Keratinocyte (primary cell): Measurements from ENCODE around the gene METTL27. TPM values are rescaled to one million over a fixed set of nuclear protein-coding genes. Genes with fewer than 3 reads are reported as not detected.
"Not testable (repeated sequence)": the region's sequence is repeated elsewhere in the genome, so short reads cannot be mapped to it uniquely, and the experiment has no call there.

Experiments
- DNase-seq: peaks from one replicate; pipeline ENCODE4 v3.0.0-alpha.2; 2011; ENCODE audit warnings: low read depth, missing footprints, low spot score
- FAIRE-seq: peaks from 2 replicates; lab custom pipeline; 2011; peaks lifted over from hg19 to GRCh38; lab: Jason Lieb, UNC
- H2AFZ ChIP-seq: 2 replicates; pipeline ENCODE4 v1.6.0; 2012; ENCODE audit warnings: low read length, control low read depth, inconsistent platforms; ENCODE audit not compliant: control insufficient read depth
- H3K27ac ChIP-seq: 2 replicates; pipeline ENCODE4 v1.5.1; 2011; ENCODE audit warnings: low read length; ENCODE audit not compliant: control insufficient read depth, insufficient read depth
- H3K27me3 ChIP-seq: 3 replicates; pipeline ENCODE4 v1.6.0; 2011; ENCODE audit warnings: low read length; ENCODE audit not compliant: control insufficient read depth, insufficient read depth; ENCODE audit errors: extremely low read depth
- H3K36me3 ChIP-seq, 2 experiments: 2 replicates in 1 of 2; 3 replicates in 1 of 2; pipeline ENCODE4 v1.5.1; 2011; ENCODE audit warnings: low read length in 2 of 2, mild to moderate bottlenecking in 1 of 2; ENCODE audit not compliant: control insufficient read depth in 2 of 2, insufficient read depth in 2 of 2; ENCODE audit errors: extremely low read depth in 1 of 2
- H3K4me1 ChIP-seq: 3 replicates; pipeline ENCODE4 v1.5.1; 2011; ENCODE audit warnings: low read length; ENCODE audit not compliant: control insufficient read depth, insufficient read depth; ENCODE audit errors: extremely low read depth
- H3K4me2 ChIP-seq: 3 replicates; pipeline ENCODE4 v1.6.0; 2011; ENCODE audit warnings: low read depth, low read length; ENCODE audit not compliant: control insufficient read depth, insufficient read depth; ENCODE audit errors: extremely low read depth
- H3K4me3 ChIP-seq, 3 experiments: fragments of 200-600 bp in 1 of 3; sonication (generic) in 1 of 3; 2 replicates in 2 of 3; 3 replicates in 1 of 3; pipeline ENCODE4 v1.5.1; 2011 to 2016; ENCODE audit warnings: low read length in 3 of 3, mild to moderate bottlenecking in 3 of 3, control low read depth in 2 of 3, inconsistent platforms in 1 of 3, low read depth in 1 of 3, mixed read lengths in 1 of 3, mixed run types in 1 of 3, moderate library complexity in 1 of 3; ENCODE audit not compliant: control insufficient read depth in 2 of 3, insufficient read depth in 2 of 3; ENCODE audit errors: extremely low read depth in 1 of 3
- H3K79me2 ChIP-seq: 2 replicates; pipeline ENCODE4 v1.6.0; 2012; ENCODE audit warnings: low read length; ENCODE audit not compliant: control insufficient read depth, insufficient read depth
- H3K9ac ChIP-seq: 3 replicates; pipeline ENCODE4 v1.6.0; 2011; ENCODE audit warnings: low read length; ENCODE audit not compliant: control insufficient read depth, insufficient read depth; ENCODE audit errors: extremely low read depth
- H3K9me1 ChIP-seq: 3 replicates; pipeline ENCODE4 v1.6.0; 2011; ENCODE audit warnings: low read length; ENCODE audit not compliant: control insufficient read depth, insufficient read depth; ENCODE audit errors: extremely low read depth
- H3K9me3 ChIP-seq: 2 replicates; pipeline ENCODE4 v1.5.1; 2012; ENCODE audit warnings: low read depth, low read length; ENCODE audit not compliant: control insufficient read depth
- H4K20me1 ChIP-seq: 3 replicates; pipeline ENCODE4 v1.6.0; 2011; ENCODE audit warnings: low read length; ENCODE audit not compliant: control insufficient read depth, insufficient read depth; ENCODE audit errors: extremely low read depth
- CTCF ChIP-seq, 3 experiments: IDR thresholded peaks in 1 of 3; conservative IDR thresholded peaks in 1 of 3; optimal IDR thresholded peaks in 1 of 3; 2 replicates in 2 of 3; 3 replicates in 1 of 3; pipeline versions ENCODE3 to v1.5.1; 2011; ENCODE audit warnings: low read length in 3 of 3, mild to moderate bottlenecking in 3 of 3, moderate library complexity in 2 of 3, control low read depth in 1 of 3, inconsistent platforms in 1 of 3; ENCODE audit not compliant: insufficient read depth in 2 of 3; ENCODE audit errors: extremely low read depth in 1 of 3
- EZH2 ChIP-seq: IDR thresholded peaks from one replicate; pipeline ENCODE4 v1.6.1; 2012; ENCODE audit warnings: inconsistent platforms, mild to moderate bottlenecking, low read length, moderate library complexity
- dilution Hi-C: fragments of 300-500 bp; cut with MboI; formaldehyde crosslinking; loops from one replicate; pipeline ENCODE4 v1.7.0; 2020; ENCODE audit warnings: low sequenced_read_pairs; ENCODE audit not compliant: extremely low pct_ligation_motif_present
- polyA plus RNA-seq, 5 experiments: library from polyadenylated mRNA; depleted of rRNA in 3 of 5; stranded (reverse) in 3 of 5; stranded (forward) in 1 of 5; unstranded in 1 of 5; fragments of >200 nt; gene quantifications; 1 replicate in 1 of 5; 2 replicates in 3 of 5; 3 replicates in 1 of 5; pipeline versions ENCODE4 v1.2.1 to v1.2.3, GENCODE V29; 2011 to 2012; ENCODE audit warnings: missing spikeins in 2 of 5, low read depth in 1 of 5, low replicate concordance in 1 of 5

METTL27 gene
- polyA plus RNA-seq, 1 donor (not counting 4 experiments of a cell fraction or from before 2014, with no cell fraction given), result 0.90 TPM

DNA sequence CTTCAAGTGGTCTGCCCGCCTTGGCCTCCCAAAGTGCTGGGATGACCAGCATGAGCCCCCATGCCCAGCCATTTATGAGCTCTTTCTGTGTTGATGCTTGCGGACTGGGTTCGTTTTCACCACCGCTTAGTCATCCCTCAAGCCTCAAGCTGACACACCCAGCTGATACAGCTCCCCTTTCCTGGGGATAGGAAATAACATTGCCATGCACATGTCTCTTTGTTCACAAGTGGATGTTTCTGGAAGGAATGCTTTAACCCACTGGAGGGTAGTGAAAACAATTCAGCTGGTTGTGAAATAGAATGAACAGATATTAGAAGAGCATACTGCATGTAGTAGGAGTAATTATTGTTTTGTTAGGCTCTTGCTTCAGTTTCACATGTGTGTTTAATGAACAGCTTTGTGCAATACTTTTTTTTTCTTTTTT, 8.5 kb upstream of the METTL27 start:
- FAIRE-seq, result peak; percentile 84
- H3K4me1 ChIP-seq, result peaks cover 47% of the 10 kb centered on the region
- peak; percentile 78 for DNase-seq

GRCh38 chr7:73847941-73848723, 5.8 kb upstream of the METTL27 start:
- Histone ChIP-seq H3K9me1 (no peaks in the 10 kb centered on the region), H3K27ac (peak overlapping the region; percentile 66), H3K4me1 (peaks cover 58% of the 10 kb centered on the region), H3K9ac (peak overlapping the region; percentile 5), H4K20me1 (no peaks in the 10 kb centered on the region), H3K9me3 (no peaks in the 10 kb centered on the region), H3K27me3 (no peaks in the 10 kb centered on the region), H3K4me2 (peak overlapping the region; percentile 0), H3K4me3 (no peak overlapping the region), H3K79me2 (no peaks in the 10 kb centered on the region), H3K36me3 (no peaks in the 10 kb centered on the region), H2AFZ (no peak overlapping the region)
- FAIRE-seq (no peak), DNase-seq (no peak)
- dilution Hi-C loops, result no loop called here
- TF ChIP-seq CTCF (optimal IDR thresholded peaks at IDR 0.05 in 1 of 3, IDR thresholded peaks at IDR 0.05 in 1 of 3, conservative IDR thresholded peaks at IDR 0.05 in 1 of 3; ENCODE audit: extremely low read depth in 1 of 3, insufficient read depth in 2 of 3, low read length in 3 of 3) (no peak), EZH2 (no peak)

More for the DNA sequence above, 8.5 kb upstream of the METTL27 start:
- Histone ChIP-seq H4K20me1 (no peaks in the 10 kb centered on the region), H3K36me3 (no peaks in the 10 kb centered on the region), H2AFZ (no peak overlapping the region), H3K9me1 (no peaks in the 10 kb centered on the region), H3K27ac (peak overlapping the region; percentile 98), H3K4me2 (peak overlapping the region; percentile 67), H3K27me3 (no peaks in the 10 kb centered on the region), H3K9me3 (no peaks in the 10 kb centered on the region), H3K79me2 (no peaks in the 10 kb centered on the region), H3K4me3 (peak overlapping the region in 1 of 3 experiments; percentile 4), H3K9ac (peak overlapping the region; percentile 88)
- no peak for TF ChIP-seq EZH2
- TF ChIP-seq CTCF (optimal IDR thresholded peaks at IDR 0.05 in 1 of 3, IDR thresholded peaks at IDR 0.05 in 1 of 3, conservative IDR thresholded peaks at IDR 0.05 in 1 of 3; ENCODE audit: extremely low read depth in 1 of 3, insufficient read depth in 2 of 3, low read length in 3 of 3), result no peak
- dilution Hi-C loops, result loop anchor here (25.0 kb wide), 1 partner anchor 112 kb away; no protein-coding TSS in a partner anchor

DNA sequence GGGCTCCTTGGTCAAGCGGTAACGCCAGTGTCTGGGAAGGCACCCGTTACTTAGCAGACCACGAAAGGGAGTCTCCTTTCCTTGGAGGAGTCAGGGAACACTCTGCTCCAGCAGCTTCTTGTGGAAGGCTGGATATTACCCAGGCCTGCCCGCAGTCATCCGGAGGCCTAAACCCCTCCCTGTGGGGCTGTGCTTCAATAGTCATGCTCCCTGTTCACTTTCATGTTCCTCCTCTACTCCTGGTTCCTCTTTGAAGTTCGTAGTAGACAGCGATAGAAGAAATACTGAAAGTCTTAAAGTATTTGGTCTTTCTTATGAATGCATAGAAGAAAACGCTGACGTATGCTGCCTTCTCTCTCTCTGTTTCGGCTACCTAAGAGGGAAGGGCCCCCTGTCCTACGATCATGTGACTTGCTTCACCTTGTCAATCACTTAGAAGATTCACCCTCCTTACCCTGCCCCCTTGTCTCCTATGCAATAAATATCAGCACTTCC, 3.4 kb upstream of the METTL27 start:
- H3K9ac ChIP-seq, FAIRE-seq, H3K36me3 ChIP-seq, H3K79me2 ChIP-seq, dilution Hi-C loops, H3K9me3 ChIP-seq, H3K27me3 ChIP-seq, H4K20me1 ChIP-seq, H3K4me3 ChIP-seq, H3K9me1 ChIP-seq, DNase-seq, H3K4me2 ChIP-seq, H2AFZ ChIP-seq: not testable (repeated sequence)
- peaks cover 54% of the 10 kb centered on the region for H3K4me1 ChIP-seq
- peak overlapping the region; percentile 34 for H3K27ac ChIP-seq
